ENCODE measurements around the gene CCDC142. TPM values are rescaled to one million over a fixed set of nuclear protein-coding genes. Genes with fewer than 3 reads are reported as not detected.

Gene CCDC142
- total and polyA plus RNA-seq, 2 donors (not counting 1 experiment from before 2014, with no cell fraction given) = 13.0 to 61.6 TPM

- ATAC-seq (ENCODE audit: low read depth) = peak; percentile 85
- no peaks in the 10 kb centered on the region for H3K9me3 Mint-ChIP-seq (ENCODE audit: insufficient read depth)
- Histone ChIP-seq H4K20me1 (ENCODE audit: control insufficient read depth, insufficient read depth, low read length, poor library complexity, severe bottlenecking) (no peaks in the 10 kb centered on the region), H3K79me2 (ENCODE audit: control insufficient read depth, insufficient read depth, low read length) (peaks cover 8% of the 10 kb centered on the region), H2AFZ (ENCODE audit: insufficient read depth, low read depth, low read length, poor library complexity, severe bottlenecking) (peak within 1 kb of the TSS; percentile 90), H3K9ac (ENCODE audit: low read length) (peak within 1 kb of the TSS; percentile 84), H3K4me2 (replicated peaks; ENCODE audit: low read depth, low read length, poor library complexity, severe bottlenecking) (peak within 1 kb of the TSS; percentile 88), H3K4me1 (ENCODE audit: control insufficient read depth in 2 of 2, insufficient read depth in 2 of 2, low read length in 2 of 2) (peaks cover 31 to 38% of the 10 kb centered on the region in 2 donors), H3K9me3 (ENCODE audit: control extremely low read depth in 1 of 3, control insufficient read depth in 2 of 3, insufficient read depth in 1 of 3, low read length in 2 of 3) (peaks cover 0 to 13% (median 0%) of the 10 kb centered on the region in 3 donors), H3K27me3 (replicated peaks in 1 of 4; ENCODE audit: control extremely low read depth in 1 of 4, control insufficient read depth in 3 of 4, insufficient read depth in 4 of 4, low read length in 3 of 4) (peaks cover 0 to 56% (median 14%) of the 10 kb centered on the region in 4 experiments), H3K36me3 (replicated peaks in 1 of 2; ENCODE audit: control extremely low read depth in 1 of 2, control insufficient read depth in 1 of 2, extremely low read depth in 1 of 2, insufficient read depth in 2 of 2, low read length in 1 of 2) (peaks cover 0 to 10% of the 10 kb centered on the region in 2 experiments), H3K4me3 (ENCODE audit: control extremely low read depth in 1 of 5, extremely low read depth in 1 of 5, insufficient read depth in 1 of 5, low read depth in 2 of 5, low read length in 4 of 5) (peak within 1 kb of the TSS; percentile 78 to 97 (median 83)), H3K27ac (ENCODE audit: low read length in 2 of 2) (peak within 1 kb of the TSS; percentile 91 to 96)
- CTCF ChIA-PET = interaction anchor here (0.6 to 8.1 kb wide), 15 partner anchors 9 to 86 kb away, joined by 3 to 111 read pairs (median 4); partner anchors contain the start of genes AUP1, CCDC142, DQX1 and HTRA2
- TF ChIP-seq EZH2 (IDR thresholded peaks at IDR 0.05; ENCODE audit: borderline replicate concordance, insufficient read depth, low read depth, low read length, poor library complexity, severe bottlenecking) = no peak
- TF ChIP-seq CTCF (IDR thresholded peaks at IDR 0.05) = peak; percentile 64
- 1% methylated on average over 49 of the region's 56 CpGs for WGBS (ENCODE audit: insufficient coverage)
- peak; percentile 100 for DNase-seq
- peaks cover 56% of the 10 kb centered on the region for H3K4me1 Mint-ChIP-seq
- H3K27ac Mint-ChIP-seq = peak within 1 kb of the TSS; percentile 99
- POLR2A ChIA-PET = interaction anchor here (0.5 to 2.8 kb wide), 11 partner anchors 9 to 196 kb away, joined by 3 to 13 read pairs (median 5); partner anchors contain the start of genes AUP1, HTRA2 and WBP1
- intact Hi-C loops (cut with micrococcal nuclease) = loop anchor here (1.0 to 5.0 kb wide), 7 partner anchors 9 to 145 kb away; partner anchors contain the start of genes AUP1, DOK1, HTRA2 and SEMA4F
- peak within 1 kb of the TSS; percentile 96 for H3K4me3 Mint-ChIP-seq
- peaks cover 41% of the 10 kb centered on the region for H3K27me3 Mint-ChIP-seq
Observed at GRCh38 chr2:74507145-74507925, 24.5 kb upstream of the CCDC142 start, which contains the start of gene PCGF1. Gene PCGF1, minus strand, starts transcription at chr2:74507695. Its CDS starts 27 bp downstream, at chr2:74507668.
